Stimulated activated CD8-positive, alpha-beta memory T cell treated with anti-CD3 and anti-CD28 coated beads, Interleukin-15, amount 100 ng/mL, for 24 hours (primary cell): ENCODE measurements around the gene SNAP29.
"Not testable (repeated sequence)": the region's sequence is repeated elsewhere in the genome, so short reads cannot be mapped to it uniquely, and the experiment has no call there.

ENCODE experiments used
- DNase-seq: peaks from one replicate; pipeline ENCODE4 v3.0.0-alpha.2; 2020; ENCODE audit warnings: low read depth

SNAP29 gene

DNA sequence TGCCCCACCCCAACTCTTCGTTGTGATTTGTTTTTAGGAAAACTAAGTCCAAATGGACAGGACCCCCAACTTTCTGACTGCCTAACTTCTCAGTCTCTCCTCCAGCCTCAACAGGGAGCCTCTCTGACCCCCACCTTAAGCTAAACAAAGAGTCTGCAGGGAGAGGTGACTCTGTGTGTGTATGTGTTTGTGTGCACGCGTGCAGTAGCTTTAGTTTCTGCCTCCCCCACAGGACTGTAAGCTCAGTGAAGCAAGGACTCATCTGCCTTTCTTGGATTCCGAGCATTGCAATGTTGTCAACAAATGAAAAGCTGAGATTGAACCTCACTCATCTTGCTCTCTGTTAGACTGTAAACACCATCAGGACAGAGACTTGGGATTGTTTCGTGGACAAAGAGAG lies 7.9 kb downstream of the SNAP29 start:
- DNase-seq: no peak

DNA sequence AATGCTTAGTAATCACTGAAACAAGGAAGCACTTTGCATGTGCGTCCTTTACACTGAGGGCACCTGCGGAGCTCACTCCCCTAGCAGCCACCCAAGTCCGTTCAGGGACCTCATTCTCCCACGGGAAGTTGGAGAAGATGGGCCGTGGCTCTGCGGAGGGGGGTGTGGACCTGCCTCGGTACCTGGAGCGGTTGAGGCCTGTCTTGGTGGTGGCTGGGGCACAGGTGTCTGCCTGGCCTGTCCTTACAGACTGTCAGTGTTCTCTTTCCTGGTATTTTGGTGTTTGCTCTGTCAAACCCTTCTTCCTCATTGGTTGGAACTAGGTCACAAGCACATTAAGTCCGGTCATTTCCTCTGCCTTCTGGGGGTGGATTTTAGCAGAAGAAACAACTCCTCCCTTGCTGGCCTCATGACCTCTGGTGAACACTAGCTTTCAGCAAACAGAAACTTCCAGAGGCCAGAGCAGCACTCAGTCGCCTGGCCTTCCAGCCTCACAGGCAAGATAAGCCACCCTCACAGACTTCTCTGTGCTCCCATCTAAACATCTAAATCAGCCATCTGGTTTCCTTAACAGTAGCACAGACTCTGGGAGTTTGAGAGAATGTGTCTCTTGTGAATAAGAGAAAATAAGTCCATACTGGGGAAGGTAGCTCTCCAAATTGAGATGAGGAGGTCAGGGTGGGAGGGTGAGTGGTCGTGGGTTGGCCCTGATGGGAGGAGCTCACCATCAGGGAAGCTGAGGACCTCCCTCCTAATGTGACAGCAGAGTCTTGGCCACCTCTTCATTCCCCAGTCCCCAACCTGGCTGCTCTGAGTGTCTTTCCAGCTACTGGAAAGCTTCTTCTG lies 8.6 kb downstream of the SNAP29 start:
- DNase-seq: no peak

DNA sequence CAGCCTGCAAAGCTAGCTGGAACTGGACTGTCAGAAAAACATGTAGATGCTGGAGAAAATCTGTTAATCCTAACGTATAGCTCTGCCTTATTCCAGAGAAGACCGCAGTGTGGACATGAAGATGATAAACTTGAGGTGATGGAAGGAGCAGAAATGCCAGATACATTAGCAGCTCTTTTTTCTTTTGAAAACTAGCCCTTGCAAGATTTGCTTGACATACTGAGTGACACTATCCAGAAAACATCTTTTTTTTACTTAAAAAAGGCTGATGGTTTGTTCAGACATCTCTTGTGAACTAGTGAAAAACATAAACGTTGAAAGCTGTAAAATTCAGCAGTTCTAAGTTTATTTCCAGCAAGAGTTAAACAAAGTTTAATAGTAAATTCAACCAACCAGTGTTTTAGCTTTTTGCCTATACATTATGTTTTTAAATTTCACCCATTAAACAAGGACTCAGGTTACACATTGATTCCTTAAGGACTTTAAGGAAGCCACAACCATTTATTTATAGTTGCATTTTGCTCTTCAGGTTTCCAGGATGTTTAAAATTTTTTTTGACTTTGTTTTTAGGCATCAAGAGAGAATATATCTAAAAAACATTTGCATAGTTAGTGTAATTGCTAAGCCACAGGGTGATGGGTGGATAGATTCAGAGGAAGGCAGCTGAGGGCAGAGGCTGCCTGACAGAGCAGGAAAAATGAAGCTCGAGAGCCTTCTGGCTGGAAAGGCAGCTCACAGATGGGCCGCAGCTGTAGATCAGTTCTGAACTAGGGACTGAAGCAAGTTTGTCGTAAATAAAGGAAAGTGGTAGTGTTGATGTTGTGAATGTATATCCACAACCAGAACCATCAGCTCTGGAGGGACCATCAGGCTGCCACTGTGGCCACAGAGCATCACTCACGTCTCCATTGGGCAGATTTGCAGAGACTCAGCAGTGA lies 9.5 kb downstream of the SNAP29 start:
- no peak for DNase-seq

DNA sequence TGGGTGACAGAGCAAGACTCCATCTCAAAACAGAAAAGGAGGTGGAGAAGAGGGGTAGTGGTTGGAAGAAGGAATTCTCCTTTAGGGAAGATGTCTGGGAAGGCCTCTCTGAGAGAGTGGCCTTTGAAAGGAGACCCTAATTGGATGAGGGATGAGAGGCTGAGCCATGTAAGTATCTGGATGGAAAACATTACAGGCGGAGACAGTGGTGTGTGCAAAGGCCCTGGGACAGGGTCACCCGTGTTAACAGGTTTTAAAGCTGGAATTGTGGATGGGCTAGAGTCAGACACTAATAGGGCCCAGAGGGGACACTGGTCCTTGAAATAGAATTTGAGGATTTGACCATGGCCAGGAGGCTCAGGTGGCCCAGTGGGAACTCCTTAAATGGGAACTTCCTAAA lies 10.4 kb downstream of the SNAP29 start:
- no peak for DNase-seq

DNA sequence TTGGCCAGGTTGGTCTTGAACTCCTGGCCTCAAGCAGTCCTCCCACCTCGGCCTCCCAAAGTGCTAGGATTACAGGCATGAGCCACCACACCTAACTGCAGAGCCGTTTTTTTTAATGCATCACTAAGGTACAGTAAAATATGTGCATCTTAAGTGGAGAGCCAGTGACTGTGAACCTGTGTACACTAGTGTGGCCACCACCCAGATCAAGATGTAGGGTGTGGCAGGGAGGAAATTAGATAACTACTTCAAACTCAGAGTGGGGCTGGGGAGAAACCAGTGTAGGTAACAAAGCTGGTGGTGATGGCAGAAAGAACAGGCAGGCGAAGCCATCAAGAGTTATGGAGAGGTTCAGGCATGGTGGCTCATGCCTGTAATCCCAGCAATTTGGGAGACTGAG lies 14.4 kb downstream of the SNAP29 start:
- no peak for DNase-seq

DNA sequence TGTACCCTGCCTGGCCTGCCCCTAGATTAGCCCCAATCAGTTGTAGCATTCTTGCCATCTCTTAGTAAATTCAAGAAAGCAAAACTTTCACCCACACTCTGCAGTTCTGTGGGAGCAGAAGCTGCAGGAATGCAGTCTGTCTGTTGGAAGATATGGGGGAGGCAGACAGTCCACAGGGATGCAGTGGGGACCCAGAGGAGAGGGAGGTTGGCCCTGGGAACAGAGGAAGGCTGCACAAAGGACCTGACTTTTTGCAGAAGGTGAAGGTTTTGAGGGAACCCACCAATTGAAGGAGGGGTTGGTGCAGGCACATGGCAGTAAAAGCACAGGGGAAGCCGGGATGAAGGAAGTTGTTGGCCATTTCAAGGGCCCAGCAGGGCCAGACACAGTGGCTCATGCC lies 16.5 kb downstream of the SNAP29 start:
- DNase-seq: no peak

DNA sequence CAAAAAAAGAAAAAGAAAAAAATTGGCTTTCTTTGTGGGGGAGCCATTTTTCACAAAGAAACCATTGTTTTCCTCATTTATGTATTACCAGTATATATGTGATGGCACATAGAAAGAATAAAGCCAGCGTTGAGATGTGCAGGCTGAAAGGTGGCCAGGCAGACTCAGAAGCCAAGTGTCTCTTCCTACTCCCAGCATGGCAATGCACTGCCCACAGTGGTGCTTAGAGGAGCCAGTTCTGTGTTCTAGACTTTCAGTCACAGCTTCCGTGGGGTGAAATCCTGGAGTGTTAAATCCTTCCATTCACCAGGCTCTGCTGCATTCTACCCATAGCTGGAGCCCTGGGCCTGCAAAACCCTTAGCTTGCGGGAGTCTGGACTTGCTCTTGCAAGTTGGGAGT lies 18.9 kb downstream of the SNAP29 start:
- DNase-seq: no peak

DNA sequence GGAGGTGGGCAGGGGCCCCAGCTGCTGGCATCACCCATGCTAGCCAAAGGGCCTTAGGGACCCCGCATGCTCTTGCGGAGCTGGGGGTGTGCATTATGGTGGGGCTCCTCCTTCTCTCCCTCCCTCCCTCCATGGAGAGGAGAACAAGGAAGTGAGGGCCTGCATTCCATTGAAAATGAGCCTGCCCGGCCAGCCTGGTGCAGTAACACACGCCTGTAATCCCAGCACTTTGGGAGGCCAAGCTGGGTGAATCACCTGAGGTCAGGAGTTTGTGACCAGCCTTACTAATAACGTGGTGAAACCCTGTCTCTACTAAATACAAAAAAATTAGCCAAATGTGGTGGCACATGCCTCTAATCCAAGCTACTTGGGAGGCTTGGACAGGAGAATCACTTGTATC lies 22.4 kb downstream of the SNAP29 start:
- DNase-seq: no peak

DNA sequence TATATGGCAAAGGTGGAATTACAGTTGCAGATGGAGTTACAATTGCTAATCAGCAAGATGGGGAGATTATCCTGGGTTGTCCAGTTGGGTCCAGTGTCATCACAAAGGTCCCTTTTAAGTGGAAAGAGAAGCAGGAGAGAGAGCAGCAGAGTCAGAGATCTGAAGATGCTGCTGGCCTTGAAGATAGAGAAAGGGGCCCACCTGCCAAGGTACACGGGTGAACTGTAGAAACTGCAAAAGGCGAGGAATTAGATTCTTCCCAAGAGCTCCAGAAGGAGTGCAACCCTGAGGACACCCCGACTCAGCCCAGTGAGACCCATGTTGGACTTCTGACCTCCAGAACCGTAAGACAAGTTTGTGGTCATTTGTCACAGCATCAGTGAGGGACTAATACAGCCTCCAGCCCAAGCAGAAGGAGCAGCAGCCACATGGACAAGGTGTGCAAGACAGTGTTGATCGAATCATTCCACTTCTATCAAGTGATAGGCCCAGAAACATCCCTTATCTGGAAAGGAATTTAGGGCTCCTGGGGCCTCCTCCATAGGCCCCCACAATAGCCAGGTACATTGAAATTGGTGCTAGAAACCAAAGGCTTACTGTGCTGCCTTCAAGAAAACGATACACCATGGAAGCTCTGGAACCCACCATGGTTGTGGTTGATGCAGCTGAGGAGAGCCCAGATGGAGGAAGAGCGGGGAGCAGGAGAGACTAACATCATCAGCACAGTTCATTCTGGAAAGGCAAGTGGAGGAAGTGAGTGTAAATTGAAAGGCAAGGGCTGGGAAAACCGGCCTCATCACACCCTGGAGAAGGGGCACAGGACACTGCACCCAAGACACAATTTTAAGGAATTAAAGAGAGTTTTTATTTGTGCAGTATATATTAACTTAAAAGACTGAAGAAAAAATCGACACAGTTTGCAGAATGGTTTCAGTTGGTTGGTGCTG lies 23.3 kb downstream of the SNAP29 start:
- DNase-seq: no peak

DNA sequence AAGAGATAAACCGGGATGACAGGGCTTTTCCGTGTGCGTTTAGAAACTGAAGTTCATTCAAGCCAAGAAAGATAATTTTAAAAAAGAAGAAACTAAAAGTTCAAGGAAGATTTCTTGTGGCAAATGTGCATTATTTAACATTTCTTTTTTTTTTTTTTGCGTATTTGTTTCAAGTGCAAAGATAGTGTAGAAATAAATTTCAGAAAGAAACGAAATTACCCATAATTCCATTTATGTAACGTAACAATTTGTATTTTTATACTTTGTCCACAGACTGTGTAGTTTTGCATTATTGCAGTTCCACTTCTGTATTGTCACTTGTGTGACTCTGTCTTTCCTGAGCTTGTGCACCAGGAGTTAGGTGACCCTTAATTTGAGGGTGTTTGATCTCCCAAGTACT lies 24.0 kb downstream of the SNAP29 start:
- DNase-seq: no peak

DNA sequence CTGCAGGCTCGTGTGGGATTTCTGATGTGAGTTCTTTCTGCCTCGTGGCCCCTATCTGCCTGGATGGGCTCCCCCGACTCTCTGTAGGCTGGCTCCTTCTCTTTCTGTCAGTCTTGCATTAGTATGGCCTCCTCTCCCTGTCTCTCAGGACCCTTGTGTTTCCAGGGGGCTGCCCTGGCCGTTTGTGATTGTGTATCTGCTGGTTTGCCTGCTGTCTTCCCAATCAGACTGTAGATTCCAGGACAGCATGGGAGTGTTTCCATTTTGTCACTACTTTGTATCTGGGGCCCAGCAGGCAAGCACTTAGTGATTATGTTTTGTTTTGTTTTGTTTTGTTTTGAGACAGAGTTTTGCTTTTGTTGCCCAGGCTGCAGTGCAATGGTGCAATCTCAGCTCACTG lies 25.6 kb downstream of the SNAP29 start:
- DNase-seq: no peak

DNA sequence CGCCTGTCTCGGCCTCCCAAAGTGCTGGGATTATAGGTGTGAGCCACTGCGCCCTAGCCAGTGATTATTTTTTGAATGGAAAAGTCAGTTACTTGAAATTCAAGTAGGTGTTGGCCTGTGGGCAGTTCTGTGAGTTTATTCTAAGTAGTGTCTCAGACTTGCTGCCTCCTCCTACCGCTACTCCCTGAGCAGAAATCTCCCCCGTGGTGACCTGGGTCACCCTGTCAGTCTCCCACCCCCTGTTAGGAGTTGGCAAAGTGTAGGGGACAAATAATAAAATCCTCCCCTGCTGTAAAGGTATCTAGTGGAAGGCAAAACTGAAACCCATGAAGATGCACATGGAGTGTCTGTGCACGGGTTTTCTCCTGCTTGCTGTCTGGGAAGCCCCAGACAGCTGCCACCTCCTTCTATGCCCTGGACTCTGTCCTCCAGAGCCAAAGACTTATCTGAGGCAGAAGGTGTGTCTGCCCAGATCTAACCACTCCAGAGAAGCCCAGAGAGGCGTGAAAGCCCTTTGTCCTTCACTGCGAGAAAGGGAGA lies 26.3 kb downstream of the SNAP29 start:
- no peak for DNase-seq

DNA sequence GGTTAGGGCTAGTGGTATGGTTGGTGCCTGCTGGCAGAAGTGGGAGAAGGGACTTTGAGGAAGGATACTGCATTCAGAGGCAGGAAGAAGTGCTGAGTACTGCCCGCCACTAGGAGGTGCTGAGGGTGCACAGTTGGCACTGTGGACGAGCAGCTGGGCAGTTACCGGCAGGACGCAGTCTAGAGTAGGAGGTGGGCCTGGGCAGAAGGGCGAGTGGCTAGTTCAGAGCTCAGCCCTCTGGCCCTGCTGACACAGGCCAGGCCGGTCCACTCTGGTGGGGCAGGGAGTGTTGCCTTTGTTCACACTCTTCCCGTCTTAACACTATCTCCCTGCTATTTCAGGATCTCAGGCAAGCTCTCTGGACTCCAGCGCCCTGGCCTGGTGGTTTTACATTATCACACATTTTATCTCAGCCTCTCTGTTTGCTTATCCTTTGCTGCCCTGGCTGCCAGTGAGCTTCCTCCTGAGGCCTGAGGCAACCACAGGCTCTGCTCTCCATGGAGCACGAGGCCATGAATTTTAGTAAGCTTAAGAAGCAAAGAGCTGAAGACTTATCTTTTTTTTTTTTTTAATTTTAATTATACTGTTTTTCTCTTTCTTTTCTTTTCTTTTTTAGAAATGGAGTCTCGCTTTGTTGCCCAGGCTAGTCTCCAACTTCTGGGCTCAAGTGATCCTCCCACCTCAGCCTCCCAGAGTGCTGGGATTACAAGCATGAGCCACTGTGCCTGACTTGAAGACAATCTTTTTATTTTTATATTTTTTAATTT lies 26.9 kb downstream of the SNAP29 start:
- no peak for DNase-seq

DNA sequence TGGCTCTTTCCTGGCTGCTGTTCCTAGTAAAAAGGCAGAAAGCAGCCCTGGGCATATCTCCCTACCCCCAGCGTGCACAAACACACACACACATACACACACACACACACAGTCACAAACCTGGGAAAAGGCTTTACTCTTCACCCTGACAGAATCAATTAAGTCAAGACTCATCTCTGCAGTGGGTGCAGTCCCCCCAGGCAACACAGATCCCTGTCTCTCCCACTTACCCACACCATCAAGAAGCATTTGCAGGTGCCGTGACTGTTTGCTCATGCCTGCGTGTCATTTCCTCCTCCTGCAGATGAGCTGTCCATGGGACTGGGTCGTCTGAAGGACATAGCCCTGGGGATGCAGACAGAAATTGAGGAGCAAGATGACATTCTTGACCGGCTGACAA lies 28.6 kb downstream of the SNAP29 start:
- DNase-seq: no peak

DNA sequence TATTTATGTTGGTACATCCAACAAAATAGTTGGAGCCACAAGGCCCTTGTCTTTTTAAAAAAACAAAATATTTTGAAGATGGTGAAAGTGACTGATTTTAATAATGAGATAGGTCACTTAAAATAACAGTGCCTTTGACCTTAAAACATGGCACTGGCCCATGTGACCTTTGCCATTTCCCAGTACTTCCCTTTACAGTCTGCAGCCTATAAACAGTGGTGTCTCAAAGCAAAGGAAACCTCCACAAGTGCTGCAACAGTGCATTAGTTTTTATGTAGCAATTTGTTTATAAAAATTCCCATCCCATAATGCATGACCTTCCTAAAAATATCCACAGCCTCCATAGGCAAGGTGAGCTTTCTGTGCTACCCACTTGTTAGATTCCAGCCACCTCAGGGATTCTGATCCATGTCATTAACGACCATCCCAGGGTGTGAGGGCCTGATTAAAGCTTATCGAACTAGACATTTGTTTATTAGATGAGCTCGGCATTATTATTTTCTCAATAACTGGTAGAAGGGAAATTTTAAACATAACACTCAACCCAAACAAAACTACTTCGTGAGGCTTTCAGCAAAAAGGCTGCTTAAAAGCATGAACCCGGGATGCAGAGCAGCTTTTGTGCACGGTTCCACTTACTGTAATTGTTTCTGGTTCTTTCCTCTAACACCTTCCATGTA lies 30.4 kb downstream of the SNAP29 start:
- DNase-seq: no peak

DNA sequence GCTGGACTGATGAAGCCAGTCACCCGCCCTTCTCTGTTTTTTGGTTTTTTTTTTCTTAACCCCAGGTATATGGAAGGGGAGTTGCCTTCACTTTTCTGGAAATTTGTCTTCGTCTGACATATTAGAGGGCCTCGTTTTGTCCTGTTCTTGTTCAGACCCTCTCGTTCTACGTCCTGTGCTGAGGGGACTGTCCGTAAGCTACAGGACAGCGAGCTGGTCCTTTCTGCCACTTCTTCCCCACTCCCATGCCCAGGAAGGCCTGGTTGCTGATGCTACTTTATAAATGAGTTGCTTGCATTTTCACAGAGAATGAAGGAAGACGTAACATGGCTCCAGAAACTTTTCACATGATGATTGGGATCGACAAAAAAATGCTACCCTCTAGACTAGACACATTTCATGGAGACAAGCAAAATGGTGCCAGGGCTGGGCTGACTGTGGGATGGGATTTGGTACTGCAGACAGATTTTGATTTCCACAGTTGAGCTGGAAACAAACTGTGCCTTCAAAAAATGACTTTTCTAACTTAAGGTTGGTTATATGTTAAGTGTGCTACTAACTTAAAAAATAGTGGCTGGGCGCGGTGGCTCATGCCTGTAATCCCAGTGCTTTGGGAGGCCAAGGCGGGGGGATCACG lies 31.2 kb downstream of the SNAP29 start:
- no peak for DNase-seq

DNA sequence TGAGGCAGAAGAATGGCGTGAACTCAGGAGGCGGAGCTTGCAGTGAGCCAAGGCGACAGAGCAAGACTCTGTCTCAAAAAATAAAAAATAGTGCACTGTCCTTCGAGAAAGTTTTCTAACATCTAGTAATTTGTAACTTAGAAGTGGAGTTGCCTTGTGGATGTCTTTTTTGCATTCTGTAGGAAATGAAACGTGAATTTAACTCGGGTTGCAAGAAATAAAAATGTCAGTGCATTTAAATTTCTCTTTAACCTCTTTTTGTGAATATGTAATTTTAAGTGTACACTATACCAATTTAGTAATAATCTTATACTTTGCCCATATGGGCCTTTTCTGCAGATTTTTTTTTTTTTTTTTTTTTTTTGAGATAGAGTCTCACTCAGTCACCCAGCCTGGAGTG lies 32.2 kb downstream of the SNAP29 start:
- no peak for DNase-seq

DNA sequence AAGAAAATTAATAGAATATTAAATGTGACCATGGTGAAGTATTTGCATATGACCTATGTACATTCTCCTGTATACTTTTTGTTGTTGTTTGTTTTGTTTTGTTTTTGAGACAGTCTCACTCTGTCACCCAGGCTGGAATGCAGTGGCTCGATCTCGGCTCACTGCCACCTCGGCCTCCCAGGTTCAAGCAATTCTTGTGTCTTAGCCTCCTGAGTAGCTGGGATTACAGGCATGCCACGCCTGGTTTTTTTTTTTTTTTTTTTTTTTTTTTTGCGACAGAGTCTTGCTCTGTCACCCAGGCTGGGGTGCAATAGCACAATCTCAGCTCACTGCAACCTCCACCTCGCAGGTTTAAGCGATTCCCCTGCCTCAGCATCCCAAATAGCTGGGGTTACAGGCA lies 38.9 kb downstream of the SNAP29 start:
- not testable (repeated sequence) for DNase-seq

DNA sequence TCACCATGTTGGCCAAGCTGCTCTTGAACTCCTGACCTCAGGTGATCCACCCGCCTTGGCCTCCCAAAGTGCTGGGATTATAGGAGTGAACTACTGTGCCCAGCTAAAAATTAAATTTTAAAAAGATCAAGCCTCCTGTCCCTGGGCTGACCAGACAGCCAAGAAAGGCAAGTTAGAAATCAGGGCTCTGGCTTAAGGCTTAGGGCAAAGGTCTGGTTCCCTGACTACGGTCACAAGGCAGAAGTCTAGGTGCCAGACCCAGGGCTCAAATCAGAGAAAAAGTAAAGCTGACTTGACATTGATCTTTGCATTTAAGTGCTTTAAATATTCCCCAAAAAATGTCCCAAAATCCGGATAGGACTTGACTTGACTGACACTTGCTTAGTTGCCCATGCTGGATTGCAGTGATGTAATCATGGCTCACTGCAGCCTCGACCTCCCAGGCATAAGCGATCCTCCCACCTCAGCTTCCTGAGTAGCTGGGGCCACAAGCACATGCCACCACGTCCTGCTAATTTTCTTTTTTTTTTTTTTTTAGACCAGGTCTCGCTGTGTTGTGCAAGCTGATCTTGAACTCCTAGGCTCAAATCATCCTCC lies 41.1 kb downstream of the SNAP29 start:
- DNase-seq: no peak
